ENCODE measurements around the gene CAPNS1. TPM values are rescaled to one million over a fixed set of nuclear protein-coding genes. Genes with fewer than 3 reads are reported as not detected.

Gene CAPNS1
- total and polyA plus RNA-seq, 9 of the 15 experiments (the other 6 are each of a cell fraction or from before 2014, with no cell fraction given): 77.9 to 576 (median 258) TPM

GRCh38 chr19:36140304-36141038, 605 bp downstream of the CAPNS1 start (continued):
- TF ChIP-seq UBTF (IDR thresholded peaks at IDR 0.05; ENCODE audit: borderline replicate concordance in 1 of 2, low read depth in 2 of 2, low read length in 2 of 2): peak; percentile 4 to 14; a peak in 1 of 4 replicates
- no peak for TF ChIP-seq RREB1 (CRISPR knock-in tag; IDR thresholded peaks at IDR 0.05)
- no peak for TF ChIP-seq KHSRP (IDR thresholded peaks at IDR 0.05)
- TF ChIP-seq ZBTB11 (CRISPR knock-in tag; IDR thresholded peaks at IDR 0.05): 0 out of 6 replicates have a peak, but pooled peaks of 1 of the 3 experiments have one; percentile 41
- TF ChIP-seq E2F8 (IDR thresholded peaks at IDR 0.05; ENCODE audit: low read depth, partially characterized antibody): no peak
- peak; percentile 55; the same call in 1 of the 2 replicates for TF ChIP-seq GABPB1 (CRISPR knock-in tag; IDR thresholded peaks at IDR 0.05)
- no peak for TF ChIP-seq HEY1 (CRISPR knock-in tag; IDR thresholded peaks at IDR 0.05; ENCODE audit: borderline replicate concordance)
- peak; percentile 52; the same call in 1 of the 2 replicates for TF ChIP-seq EGR1 (conservative IDR thresholded peaks at IDR 0.05)
- TF ChIP-seq SIN3A (IDR thresholded peaks at IDR 0.05; ENCODE audit: borderline replicate concordance in 2 of 2, control insufficient read depth in 1 of 2, low read depth in 2 of 2, low read length in 2 of 2): peak in 1 of 2 experiments; percentile 80; a peak in 1 of 4 replicates
- TF ChIP-seq ZBTB1 (CRISPR knock-in tag; IDR thresholded peaks at IDR 0.05; ENCODE audit: borderline replicate concordance, low read depth): no peak; the same call in 1 of the 2 replicates

All from K562 (cell line).